Daoy (cell line): Measurements from ENCODE around the gene ATP11B. TPM values are rescaled to one million over a fixed set of nuclear protein-coding genes. Genes with fewer than 3 reads are reported as not detected.

ENCODE experiments used
- DNase-seq: peaks from one replicate; pipeline ENCODE4 v3.0.0-alpha.2; 2015; ENCODE audit warnings: low read depth
- total RNA-seq: library from RNA; depleted of rRNA; stranded (reverse); fragments of >200 nt; shearing (Covaris generic); gene quantifications from 2 replicates; pipeline ENCODE4 v1.2.3, GENCODE V29; 2014; rRNA removed

The ATP11B gene
- total RNA-seq: 44.5 and 49.3 TPM in 2 replicates

GRCh38 chr3:182792901-182793662, at the start of gene ATP11B:
ATP11B (plus strand) TSS chr3:182793504; CDS start chr3:182793760, 256 bp downstream.
- DNase-seq: peak; percentile 74

GRCh38 chr3:182746959-182747358, 46.3 kb upstream of the ATP11B start:
- DNase-seq: no peak

- DNase-seq: no peak
Observed at GRCh38 chr3:182755308-182755707, 38.0 kb upstream of the ATP11B start.

DNA sequence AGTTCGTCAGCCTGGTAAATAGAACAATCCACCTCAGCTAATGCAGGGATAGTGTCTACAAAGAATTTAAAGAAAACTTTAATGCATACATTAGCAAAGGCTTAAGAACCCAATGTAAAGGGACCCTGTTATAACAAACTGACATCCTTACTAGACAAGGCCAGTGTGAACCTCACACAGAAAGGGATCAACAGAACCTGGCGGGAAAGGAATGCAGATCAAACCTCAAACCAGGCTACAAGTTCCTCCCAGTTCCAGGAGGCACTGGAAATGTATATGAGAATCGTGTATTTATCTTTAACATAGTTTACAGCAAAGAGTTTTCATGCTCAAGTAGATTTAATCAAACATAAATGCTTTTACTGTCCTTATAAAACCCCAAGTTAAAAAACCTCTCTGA, 37.6 kb upstream of the ATP11B start:
- DNase-seq: no peak

DNA sequence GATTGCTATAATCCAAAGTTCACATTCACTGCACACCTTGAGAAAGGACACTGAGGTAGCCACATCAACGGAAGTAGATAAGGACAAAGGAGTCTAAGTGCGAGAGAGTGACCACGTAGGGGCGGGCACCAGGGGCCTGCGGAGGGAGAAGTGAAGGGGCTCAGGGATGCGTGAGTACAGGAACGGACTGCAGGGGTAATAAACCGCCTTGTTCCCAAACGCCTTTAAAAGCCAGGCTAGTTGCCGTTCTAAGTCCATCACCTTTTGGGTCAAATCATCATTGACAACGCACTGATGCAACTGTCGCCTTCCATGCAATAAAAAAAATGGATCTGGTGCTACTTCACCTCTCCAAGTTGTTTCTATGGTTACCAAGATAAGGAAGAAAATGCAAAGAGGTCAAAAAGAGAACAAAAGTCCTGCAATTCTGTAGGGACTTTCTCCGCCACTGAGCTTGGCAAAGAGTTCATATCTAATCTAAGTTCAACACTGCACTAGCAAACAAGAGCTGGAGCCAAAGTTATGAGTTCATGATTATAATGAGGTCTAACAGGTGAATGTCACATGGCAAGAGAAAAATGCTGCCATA, 32.6 kb upstream of the ATP11B start:
- DNase-seq: no peak

DNA sequence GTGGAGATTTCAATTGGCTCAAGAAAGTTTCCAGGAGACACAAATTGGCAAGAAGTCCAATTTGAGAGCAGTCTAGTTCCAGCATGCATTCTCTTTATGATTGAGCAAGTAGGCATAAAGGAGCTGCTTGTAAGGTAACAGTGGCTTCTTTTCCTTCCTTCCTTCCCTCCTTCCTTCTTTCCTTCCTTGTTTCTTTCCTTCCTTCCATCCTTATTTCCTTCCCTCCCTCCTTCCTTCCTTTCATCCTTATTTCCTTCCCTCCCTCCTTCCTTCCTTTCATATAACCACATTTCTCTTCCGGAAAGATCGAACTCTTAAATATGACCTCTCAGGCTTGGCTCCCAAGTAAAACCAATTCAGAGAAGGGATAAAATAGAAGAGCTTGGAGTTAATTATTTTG, 29.4 kb upstream of the ATP11B start:
- DNase-seq: no peak

GRCh38 chr3:182765287-182765686, 28.0 kb upstream of the ATP11B start:
- no peak for DNase-seq

DNA sequence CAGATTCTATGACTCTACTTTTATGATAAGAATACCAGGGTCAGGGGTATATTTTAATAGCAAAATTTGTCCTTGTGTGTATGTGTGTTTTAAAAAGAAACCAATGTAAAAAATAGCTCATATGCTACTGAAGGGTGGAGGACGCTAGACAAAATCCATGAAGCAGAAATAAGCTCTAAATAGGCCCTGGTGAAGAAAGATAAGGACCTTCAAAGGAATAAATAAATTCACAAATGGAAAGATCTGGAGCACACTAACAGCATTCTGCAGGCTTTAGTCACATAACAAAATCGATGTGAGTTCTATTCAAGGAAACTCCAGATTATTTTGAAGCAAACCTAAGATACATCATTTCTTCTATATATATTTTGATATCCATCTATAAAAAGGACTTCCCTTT, 27.2 kb upstream of the ATP11B start:
- no peak for DNase-seq

- DNase-seq: no peak
Observed at GRCh38 chr3:182768413-182768812, 24.9 kb upstream of the ATP11B start.

GRCh38 chr3:182769673-182770072, 23.6 kb upstream of the ATP11B start:
- no peak for DNase-seq

DNA sequence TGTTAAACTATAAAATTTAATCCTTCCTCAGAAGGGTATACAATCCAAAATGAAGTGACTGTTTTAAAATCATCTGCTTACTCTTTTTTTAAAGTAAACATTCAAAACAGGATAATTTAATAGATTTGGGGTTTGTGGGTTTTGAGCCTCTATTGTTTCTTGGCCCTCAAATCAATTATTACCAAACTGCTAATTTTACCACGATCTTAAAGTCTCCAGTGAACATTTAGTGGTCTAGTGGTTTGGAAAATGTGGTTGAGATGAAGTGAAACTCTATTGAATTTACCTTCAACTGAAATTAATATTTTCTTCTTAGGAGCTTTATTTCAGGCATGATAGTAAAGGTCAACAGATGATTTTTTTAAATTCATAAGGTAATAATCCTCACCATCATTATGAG, 11.2 kb upstream of the ATP11B start:
- no peak for DNase-seq

DNA sequence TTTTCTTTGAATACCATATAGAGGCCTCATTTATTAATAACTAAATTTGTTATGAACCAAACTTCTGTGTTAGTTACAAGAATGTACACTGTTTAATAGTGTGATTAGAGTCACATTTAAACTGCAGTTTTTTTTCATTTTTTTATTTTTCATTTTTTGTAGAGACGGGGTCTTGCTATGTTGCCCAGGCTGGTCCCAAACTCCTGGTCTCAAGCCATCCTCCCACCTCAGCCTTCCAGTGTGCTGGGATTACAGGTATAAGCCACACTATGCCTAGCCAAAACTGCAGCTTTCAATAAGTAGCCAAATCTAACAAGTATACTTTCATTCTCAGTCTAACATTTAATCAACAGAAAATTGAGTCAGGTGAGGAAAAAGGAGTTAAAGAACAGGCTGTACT, 10.2 kb upstream of the ATP11B start:
- DNase-seq: no peak

- DNase-seq: no peak
Observed at GRCh38 chr3:182784542-182784941, 8.8 kb upstream of the ATP11B start.

- DNase-seq: no peak
Observed at GRCh38 chr3:182785142-182785541, 8.2 kb upstream of the ATP11B start.

DNA sequence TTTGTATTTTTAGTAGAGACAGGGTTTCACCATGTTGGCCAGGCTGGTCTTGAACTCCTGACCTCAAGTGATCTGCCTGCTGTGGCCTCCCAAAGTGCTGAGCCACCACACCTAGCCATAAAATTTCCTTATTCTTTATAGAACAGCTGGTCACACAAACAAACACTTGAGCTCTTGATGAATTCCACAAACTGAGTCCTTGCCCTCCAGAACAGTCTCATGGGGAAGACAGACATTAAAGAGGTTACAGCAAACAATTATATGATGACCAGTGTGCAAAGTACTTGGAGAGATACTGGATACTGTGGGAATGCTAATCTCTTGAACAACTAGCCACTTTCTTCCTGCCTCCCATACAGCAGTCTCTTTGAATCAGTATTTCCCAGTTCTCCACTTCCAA, 7.5 kb upstream of the ATP11B start:
- DNase-seq: no peak

DNA sequence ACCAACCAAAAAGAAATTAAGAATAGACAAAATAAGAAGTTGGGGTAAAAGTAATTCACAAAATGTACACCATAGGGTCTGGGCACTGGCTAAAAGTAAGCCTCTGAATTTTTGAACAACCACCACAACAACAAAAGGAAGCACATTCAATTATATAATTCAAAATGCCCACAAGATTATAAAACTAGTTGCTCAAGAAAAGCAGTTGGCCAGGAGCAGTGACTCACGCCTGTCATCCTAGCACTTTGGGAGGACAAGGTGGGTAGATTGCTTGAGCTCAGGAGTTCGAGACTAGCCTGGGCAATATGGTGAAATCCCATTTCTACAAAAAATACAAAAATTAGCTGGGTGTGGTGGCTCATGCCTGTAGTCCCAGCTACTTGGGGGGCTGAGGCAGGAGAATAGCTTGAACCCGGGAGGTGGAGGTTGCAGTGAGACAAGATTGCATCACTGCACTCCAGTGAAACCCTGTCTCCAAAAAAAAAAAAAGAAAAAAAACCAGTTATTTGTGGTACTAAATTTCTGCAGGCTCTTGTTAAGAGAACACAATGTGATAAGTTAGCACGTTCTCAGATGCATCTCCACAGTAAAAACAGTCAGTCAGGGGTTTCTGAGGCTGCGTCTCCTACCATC, 6.6 kb upstream of the ATP11B start:
- no peak for DNase-seq

DNA sequence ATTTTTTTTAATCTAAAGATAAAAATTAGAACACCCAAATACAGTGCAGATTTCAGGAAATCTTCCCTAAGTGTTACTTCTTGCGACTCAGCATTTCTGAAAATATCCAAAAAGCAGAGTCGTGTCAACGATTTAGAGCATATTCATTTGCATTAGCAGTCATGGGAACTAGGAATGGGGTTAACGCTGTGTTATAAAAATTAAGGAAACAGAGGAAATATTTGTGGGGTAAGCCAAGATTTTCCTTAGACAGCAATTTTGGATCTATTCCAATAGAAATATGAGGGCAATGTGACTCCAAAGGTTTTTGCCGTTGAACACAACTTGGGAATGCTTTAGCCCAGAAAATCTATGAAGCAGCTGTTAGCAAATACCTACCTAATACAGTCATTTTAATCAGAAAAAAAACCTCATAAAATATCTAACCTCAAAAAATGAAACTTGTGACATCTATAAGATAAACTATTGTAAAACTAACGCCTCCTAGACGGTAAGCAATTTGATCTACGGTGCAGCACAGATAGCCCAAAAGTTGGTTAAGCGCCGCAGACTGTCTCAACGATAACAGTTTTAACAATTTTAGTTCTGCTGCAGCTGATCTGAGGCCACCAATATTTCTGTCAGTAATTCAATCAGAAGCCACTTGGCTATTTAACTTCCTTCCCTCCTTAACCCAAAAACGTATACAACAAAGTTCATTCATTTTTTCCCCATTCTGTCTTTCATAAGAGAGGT, 5.8 kb upstream of the ATP11B start:
- DNase-seq: no peak

DNA sequence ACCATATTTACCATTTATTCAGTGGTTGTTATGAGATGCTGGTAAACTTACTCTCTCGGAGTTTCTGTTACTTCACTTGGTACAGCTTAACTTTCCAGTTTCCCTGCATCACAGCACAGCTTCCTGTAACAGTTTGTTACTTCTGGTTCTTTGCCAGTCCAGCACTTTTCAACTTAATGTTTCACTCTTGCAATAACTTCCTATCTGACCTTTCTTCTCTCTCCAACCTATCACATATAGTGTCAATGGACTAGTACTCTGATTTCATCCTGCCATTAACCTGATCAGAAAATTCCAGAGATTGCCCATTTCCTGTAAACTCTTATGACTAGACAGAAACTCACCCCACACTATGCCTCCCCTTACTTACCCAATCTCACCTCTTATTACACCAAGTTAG, 3.9 kb upstream of the ATP11B start:
- DNase-seq: no peak

- DNase-seq: no peak
Observed at GRCh38 chr3:182790612-182791011, 2.7 kb upstream of the ATP11B start.

DNA sequence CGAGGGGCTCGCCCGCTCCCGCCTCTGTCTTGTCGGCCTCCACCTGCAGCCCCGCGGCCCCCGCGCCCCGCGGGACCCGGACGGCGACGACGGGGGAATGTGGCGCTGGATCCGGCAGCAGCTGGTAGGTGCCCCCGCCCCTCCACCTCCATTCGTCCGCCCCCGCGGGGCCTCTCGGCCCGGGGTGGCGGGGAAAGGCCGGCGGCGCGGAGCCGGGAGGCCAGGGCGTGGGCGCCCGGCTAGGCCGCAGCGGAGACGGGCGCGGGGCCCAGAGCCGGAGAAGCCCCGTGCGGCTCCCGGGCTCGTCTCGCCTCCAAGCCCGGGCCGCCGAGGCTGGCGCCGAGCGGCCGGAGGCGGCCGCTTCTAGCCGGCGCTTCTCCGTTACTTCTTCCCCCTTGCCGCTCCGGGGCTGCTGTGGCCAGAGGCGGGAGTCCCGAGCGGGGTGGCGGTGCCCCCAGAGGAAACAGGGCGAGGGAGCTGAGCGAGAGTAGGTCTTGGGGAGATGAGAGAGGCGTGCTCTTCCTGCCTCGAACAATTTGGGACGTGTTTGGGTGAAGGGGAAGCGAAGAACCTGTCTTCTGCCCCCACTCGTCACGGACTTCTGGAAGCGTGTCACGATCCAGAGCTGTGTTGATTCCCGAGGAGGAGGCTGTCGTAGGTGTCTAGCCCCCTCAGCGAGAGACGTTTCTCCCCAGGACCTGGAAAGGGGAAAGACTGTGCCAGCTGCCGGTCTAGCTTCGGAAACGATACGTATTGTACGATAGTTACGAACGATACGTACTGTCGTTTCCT, 555 bp downstream of the ATP11B start:
- peak; percentile 68 for DNase-seq
